Measurements from ENCODE around the gene PPP1R12B.
"Not testable (repeated sequence)": the region's sequence is repeated elsewhere in the genome, so short reads cannot be mapped to it uniquely, and the experiment has no call there.

PPP1R12B gene

DNA sequence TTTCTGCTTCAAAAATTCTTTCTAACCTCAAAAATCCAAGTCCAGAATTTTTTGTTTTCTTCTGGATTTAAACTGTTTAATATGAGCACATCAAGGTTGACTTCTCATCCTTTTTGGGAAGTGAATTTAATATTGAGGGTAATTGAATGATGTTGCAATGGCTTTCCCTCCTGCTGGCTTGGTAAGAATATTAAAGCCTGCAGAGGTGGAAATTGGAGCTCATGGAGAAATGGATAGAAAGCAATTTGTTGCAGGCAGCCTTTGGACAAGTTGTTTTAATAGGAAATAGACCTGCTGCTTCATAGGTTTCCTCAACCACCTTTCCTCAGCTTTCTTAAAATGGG is 237.1 kb downstream of the PPP1R12B start:
- peak; percentile 65 for DNase-seq

DNA sequence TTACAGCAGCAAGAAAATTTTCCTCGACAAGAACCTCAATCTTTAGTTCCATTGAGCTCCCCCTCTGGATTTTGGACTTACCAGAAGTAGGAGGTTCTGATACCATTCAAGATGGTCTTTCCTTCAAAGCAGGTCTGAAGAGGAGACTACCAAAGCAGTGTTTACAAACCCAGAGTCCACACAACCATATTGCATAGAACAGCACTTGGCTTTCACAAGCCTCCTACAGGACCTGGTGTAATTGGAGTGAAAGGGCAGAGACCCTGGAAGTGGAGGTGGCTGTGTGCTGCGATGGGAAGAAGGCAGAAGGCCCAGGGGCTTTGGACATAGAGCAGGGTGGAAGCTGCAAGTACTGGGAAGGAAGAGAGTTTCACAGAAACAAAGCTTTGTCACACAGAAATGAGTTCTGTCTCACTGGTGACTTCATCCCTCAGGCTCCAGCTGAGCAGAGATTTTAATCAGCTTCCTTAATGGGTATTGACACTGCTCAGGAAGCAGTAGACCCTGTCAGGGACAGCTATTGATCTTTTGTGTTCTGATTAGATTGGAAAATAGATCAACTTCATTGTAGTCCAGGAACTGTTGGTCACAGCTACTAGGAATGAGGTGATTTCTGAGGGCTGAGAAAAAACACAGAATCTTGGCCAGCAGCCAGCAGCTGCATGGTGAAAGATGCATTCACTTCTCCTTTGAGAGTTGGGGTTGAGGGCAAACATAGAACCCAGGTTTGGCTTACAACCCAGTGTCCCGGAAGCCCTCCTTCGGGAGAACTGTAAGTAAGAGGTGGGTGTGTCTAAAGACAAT is 237.7 kb downstream of the PPP1R12B start:
- DNase-seq: peak; percentile 70

DNA sequence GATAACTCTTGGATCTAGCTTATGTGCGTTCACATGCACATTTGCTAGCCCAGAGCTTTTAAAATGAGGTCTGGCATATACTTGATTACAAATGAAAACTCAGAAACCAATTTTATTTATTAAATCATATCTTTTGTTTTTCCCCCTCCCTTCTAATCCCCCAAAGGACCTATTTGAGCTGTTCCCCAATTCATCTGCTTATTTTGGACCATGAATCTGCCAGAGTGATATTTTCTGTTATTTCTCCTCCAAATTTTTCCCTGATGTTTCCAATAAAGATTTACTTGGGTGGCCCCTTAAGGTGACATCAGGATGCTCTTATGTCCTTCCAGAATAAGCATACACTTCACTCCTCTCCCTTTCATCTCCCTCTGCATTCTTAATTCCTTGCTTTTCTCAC is 238.4 kb downstream of the PPP1R12B start:
- no peak for DNase-seq

DNA sequence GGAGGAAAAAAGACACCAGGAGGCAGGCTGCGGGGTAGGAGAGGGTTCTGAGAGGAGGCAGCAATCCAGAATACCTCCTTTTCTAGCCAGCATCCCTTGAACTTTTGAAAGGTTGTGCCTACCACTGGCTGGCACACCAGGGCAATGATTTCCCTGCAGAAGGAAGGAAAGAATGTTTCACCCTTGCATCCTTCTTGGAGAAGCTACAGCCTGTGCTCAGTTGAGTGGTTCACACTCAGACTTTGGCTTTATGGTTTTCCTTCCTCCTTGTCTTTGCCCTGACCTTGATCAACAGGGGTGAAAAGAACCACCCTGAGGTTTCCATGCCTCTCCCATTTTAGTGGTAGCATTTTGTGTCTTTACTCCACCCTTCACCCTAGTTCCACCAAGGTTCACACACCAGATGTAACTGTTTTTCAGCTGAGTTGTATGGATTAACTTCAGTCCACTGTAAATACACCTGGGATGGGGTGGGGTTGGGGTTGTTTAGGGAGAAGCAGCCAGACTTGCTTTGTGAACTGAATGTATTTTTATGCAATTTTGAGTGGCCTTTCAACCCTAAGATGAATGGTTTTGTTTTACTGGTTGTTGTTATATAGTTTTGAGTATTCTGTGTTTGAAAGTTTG is 239.5 kb downstream of the PPP1R12B start:
- DNase-seq: no peak

DNA sequence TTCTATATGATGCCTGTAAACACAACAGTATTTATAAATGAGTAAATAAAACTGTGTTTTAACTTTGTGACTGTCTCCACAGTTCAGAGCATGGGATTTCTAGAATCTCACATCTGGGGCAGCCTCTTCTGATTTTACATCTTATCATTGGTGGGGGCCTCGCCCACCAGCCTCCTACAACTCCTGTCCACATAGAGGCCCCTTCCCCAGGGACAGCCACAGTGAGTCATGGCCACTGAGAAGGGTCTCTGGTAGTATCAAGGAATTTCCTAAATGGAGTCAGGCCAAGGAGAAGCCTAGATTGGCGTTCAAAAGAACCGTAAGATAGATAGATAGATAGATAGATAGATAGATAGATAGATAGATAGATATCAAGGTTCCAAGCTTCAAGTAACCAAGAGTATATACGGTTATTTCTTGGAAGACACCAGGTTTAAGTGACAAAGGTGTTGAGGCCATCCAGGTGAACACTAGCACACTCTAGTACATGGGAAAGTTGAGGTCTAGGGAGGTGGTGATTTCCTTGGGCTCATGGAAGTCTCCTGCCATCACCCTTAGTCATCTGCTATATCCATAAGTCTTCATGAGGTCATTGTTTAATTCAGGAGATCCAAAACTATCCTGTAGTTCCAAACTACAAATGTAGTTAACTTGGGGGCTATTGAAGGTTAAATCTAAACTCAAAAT is 240.1 kb downstream of the PPP1R12B start:
- peak; percentile 49 for DNase-seq

DNA sequence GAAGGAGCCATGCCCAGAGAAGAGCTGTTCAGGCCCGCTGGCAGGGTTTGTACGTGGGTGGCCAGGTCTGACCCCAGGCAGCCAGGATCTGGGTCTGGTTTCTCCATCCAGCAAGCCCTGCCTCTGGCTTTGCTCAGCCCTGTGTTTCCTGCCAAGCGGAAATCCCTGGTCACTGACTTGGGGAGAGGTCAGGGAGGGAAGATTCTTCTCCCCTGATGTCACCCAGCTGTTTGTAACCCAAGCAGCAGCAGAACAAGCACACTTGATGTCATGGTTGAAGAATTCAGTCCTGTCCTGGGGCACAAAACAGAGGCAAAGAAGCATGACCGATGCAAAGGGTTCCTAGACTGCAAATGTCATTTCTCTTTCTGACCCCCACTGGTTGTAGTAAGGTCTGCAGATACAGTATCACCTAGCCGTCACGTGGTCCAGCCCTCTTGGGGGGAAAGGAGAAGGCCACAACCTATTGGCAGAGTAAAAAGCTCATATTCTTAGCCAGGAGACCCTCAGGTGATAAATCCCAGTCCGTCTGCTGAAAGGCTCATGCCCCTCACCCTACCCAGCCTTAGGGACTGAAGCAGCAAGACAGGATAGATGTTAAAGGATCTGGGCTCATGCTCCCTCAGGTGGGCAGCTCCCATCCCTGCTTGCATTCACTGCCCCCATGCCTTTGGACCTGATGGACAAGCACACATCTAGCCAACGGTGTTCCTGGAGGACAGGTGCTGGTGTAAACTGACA is 240.9 kb downstream of the PPP1R12B start:
- peak; percentile 100 for DNase-seq

DNA sequence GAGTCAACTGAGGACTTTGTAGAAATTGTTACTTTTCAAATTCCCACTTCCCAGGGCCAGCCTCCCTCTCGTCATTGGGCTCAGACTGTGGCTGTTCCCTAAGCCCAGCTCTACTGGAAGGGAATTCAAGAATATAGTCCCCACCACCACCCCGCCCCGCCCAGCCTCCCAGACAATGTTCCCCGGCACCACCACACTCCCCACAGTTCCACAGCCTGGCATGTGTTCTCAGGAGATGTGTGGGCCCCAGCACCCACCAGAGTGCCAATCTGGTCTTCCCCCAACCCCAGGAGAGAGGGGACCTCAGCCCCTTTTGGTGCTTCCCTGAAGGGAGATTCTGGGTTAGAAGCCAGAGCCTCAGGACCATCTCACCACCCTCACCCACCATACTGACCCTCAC is 241.6 kb downstream of the PPP1R12B start:
- DNase-seq: no peak

DNA sequence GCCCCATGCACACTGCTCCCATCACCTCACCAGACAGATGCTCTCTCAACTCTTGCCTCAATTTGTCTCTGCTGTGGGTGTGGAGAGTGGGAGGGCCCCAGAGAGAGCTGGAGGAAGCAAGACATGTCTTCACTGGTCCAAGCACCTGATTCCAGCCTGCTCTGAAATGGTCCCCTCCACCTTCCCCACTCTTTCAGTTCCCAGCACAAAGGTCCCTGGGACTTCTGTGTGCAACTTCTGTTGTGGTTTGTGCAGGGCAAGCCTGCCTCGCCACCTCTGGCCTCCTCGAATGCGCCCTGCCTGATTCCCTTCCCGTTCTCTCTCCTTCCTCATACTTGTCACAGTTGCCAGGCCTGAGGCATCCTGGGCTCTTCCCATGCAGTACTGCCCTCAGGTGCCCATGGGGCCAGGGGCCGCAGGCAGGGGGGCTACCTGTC is 242.5 kb downstream of the PPP1R12B start:
- no peak for DNase-seq

DNA sequence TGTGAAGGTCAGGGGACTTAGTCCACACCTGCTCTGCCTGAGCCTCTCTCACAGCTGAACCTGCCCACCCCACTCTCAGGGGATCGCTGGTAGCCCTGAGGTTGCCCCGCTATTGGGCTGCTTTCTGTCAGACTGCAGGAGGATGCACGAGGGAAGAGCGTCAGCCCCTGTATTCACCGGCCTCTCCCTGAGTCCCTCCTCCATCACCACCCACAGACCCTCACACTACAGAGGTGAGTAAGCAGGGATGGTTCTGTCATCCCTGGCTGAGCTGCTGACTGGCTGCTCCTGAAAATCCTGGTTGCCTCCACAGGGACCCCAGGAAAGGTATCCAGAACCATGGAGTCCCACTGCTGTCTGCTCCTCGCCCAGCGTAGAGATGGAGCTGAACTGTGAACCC is 243.0 kb downstream of the PPP1R12B start:
- no peak for DNase-seq

DNA sequence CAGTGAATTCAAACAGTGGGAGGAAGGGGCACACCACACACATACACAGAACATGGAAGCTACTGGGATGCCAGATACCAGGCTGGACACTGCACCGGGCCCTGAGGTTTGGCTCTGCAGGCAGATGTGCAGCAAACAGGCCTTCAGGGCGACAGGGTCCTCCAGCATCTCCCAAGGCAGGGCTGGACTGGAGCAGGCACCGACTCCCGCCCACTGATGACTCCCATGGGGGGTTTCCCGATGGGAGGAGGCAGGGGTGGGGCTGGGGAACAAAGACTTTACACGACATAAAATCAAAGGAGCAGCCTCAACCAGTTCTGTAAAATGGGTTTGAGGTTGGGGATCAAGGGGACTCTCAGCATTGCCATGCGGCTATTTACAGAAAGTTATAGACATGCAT is 243.6 kb downstream of the PPP1R12B start:
- no peak for DNase-seq

DNA sequence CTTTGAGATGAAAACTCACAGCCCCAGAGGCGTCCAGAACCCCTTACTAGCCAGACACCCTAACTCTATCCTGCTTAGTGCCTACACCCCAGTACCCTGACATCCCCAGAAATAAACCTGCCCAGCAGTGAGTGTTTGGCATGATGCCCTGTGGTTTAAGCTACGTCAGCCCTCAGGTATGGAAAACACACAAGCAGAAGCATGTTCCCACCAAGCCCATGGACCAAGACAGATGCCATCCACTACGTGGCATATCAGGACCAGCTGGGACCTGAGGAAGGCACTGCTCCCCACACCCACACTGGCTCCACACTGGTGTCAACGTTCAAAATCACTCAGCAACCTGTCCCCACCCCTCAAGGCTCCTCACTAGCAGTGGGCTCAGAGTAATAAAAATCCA is 245.3 kb downstream of the PPP1R12B start:
- no peak for DNase-seq

DNA sequence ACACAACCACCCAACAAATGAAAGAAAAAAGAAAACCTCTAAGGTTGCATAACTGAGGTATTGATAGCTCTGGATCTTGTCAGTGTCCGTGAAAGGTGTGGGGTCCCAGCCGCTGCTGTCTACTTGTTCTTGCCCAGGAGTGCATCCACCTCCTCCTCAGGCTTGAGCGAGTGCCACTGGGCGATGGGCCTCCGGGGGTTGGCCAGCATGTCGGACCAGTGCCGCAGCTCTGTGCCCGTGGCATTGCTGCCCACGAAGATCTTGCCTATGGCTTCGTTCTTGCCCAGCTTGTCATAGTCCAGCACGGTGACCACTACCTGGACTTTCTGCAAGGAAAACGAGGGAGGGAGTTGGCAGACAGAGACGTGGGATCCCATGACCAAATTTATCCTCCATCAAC is 248.1 kb downstream of the PPP1R12B start:
- DNase-seq: no peak

DNA sequence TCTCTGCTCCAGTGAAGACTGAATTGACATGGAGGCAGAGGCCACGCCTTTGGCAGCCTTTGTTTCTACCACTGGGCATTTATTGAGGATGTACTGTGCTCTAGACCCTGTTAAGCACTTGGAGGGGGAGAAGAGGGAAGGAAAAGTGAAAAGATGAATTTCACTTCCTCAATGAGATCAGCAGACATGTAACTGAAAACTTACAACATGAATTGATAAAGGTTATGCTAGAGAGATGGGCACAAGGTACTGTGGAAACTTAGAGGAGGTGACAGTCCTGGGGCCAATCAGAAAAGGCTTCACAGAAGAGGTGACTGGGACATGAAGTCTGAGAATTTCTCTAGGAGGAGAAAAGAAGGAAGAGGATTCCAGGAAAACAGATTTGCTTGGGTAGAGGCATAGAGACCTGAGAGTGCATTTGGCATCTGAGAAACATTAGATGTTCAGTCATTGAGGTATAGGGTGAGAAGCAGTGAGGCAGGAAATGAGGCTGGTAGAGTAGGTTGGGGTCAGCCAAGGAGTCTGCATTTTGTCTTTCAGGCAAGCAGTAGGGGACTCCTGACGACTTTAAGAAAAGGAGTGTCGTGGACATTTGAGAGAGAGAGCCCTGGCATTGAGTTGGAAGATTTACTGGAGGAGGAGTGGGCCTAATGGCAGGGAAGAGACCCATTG is 248.7 kb downstream of the PPP1R12B start:
- DNase-seq: no peak

DNA sequence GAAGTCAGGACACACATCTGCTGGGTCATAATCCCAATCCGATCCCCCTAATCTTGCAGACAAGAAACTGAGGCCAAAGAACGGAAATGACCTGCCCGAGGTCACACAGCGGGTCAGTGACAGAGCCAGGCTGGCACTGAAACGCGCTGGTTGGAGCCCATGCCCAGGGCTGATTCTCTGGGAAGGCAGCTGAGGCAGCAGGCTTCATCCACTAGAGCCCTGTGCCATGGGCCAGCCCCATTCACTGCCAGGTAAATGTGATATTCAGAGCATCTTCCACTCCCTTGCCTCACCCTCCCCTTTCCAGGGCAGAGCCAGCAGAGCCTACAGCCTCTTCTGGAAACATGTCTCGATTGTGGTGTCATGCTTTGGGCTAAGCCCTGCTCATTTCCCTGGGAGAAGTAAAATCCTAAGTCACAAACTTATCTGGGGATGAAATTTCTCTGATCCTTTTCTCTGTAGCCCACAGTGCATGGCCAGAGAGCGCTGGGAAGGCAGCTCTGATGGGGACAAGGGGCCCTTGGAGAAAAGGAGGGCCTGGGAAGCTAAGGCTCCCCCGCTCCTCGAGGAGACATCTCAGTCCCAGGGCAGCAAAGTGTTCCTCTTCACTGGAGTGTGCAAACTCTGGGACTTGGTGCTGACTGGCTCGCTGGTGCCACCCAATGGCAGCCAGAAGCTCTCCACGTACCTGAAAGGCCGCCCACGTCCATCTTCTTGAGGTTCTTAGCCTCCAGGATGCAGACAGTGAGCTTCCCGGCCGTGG is 251.4 kb downstream of the PPP1R12B start:
- DNase-seq: peak; percentile 79

DNA sequence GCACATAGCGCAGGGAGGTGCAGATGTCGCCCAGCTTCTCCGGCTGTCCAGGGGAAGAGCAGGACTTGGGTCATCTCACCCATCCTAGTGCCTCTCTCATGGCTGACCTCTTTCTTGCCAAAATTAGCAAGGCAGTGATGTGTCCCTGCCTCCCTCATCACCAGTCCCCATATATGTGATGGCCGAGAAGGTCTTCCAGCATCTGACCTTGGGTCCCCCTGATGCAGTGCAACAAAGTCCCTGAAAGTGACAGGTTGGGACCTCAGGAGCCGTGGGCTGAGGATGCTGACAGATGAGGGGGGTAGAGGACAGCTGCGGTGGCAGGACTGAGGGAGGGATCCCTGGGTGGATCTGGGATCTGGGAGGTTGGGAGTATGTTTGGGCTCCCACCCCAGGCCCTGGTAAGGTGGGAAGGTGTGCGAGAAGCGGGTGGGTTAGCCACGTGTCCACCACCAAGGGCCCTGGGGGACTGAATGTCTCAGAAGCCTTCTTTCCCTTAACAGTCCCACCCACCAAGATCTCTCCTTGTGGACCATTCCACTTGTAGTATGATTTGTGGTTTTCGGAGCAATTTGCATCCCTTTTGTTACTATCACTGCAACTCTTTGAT is 252.0 kb downstream of the PPP1R12B start:
- no peak for DNase-seq

DNA sequence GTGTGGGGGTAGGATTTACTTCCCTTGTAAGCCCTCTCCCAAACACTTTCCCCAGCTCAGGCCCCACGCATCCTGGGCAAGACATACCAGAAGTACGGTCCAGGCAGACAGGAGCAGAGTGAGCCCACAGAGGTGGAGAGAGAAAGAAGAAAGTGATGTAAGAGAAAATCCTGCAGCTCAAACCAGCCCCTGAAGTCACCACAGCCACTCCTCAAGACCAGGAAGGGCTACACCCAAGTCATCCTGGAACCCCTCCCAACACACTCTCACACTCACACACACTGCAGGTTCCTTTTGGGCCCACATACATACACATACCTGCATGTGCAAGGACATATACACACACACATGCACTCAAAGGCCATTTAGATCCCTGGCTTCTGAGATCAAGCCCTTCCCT is 254.9 kb downstream of the PPP1R12B start:
- DNase-seq: no peak

DNA sequence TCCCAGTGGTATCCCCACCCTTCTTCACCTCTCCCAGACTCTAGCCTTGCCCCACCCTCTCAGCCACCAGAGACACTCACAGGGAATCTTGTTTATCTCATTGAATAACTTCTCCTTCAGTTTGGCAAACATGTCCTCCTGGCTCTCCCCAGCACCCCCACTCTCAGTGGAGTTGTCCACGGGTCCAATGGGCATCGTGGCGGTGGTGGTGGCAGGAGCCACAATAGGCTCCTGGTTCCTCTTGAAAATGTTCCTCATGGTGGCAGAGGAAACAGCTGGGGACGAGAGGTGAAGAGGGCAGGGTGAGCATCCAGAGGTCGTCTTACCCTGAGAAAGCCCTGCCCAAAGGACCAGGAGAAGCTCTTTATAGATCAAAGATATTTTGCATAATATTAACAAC is 257.0 kb downstream of the PPP1R12B start:
- DNase-seq: no peak

DNA sequence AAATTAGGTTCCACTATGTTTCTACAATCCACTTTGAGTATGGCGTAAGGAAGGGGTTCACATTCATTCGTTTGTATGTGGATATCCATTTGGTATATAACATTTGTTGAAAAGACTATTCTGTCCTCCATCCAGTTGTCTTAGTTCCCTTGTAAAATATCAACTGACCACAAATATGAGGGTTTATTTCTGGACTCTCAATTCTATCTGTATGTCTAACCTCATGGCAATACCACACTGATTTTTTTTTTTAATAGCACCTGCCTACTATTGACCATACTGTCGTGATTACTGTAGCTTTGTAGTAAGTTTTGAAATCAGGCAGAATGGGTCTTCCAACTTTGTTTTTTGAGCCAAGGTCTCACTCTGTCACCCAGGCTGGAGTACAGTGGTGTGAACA is 263.5 kb downstream of the PPP1R12B start:
- not testable (repeated sequence) for DNase-seq

DNA sequence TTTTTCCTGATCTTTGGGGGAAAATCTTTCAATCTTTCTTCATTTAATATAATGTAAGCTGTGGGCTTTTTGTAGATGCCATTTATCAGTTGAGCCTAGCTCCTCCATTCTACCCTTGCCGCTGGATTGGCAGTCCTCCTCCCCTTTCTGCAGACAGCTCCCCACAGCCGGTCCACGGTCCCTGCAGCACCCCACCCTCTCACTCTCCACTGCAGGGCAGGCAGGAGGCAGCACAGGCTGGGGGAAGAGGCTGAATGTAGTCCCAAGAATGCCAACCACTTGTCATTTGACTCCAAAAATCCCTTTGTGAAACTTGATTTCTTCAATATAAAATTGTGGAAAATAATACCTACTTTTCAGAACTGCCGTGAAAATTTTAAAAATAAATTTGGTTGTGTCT is 265.1 kb downstream of the PPP1R12B start:
- no peak for DNase-seq

DNA sequence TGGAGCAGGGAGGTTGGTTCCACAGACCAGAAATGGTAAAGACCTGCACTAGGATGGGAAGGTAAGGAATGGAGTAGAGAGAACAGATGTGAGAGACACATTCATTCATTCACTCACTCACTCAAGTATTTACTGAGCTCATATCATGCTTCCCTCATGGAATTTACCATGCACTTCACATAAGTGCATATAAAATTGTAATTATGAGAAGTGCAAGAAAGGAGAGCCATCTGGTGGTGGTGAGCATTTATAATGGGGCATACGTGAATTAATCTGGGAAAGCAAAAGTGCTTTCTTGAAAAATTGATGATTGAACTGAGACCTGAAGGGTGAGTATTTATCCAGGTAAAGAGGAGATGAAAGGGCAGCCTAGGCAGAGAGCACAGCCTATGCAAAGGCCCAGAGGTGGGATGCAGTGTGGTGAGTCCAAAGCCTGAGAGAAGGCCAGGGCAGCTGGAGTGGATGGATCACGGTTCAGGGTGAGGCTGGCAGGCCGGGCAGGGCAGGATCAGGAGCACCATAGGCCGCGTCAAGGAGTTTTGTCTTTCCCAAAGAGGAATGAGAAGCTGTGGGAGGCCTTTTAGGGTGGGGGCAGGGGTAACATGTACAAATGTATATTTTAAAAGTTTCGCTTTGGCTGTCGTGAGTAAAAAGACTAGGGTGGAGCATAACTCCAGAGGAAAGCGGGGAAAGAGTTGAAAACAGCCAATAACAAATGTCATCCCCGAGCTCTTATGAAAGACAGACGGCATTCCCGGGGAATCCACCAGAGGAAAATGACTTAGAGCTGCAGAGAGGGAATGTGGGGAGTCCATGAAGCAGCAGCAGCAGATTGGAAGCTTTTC is 266.1 kb downstream of the PPP1R12B start:
- DNase-seq: peak; percentile 74

DNA sequence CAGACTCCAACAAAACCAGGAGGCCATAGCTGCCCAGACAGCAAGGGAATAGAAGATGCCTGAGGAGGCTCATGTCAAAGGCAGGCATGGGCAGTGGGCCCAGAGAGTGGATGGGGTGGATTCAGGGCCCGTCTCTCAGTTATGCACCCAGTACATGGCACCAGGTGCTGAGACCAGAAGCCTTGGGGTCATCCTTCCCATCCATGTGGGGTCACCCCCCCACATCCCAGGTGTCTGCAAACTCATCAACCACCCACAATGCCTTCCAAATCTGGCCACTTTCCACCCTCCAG is 266.7 kb downstream of the PPP1R12B start:
- not testable (repeated sequence) for DNase-seq

Measured in fibroblast of skin of back (primary cell).